GM19328 (cell line): Measurements from ENCODE around the gene LHX2.

Source experiments
- ATAC-seq: cut with Tn5 transposase; IDR thresholded peaks from one replicate; pipeline ENCODE4 v1.9.1; 2021; ENCODE audit warnings: mild to moderate bottlenecking, moderate library complexity; ENCODE audit not compliant: unreplicated experiment

Gene LHX2

GRCh38 chr9:123998970-123999621 is 12.5 kb upstream of the LHX2 start:
- ATAC-seq: no peak

GRCh38 chr9:123999661-124000060 is 11.9 kb upstream of the LHX2 start:
- no peak for ATAC-seq

GRCh38 chr9:124000161-124000783 is 11.3 kb upstream of the LHX2 start:
- no peak for ATAC-seq

GRCh38 chr9:124000784-124001457 is 10.6 kb upstream of the LHX2 start:
- no peak for ATAC-seq

GRCh38 chr9:124001458-124001799 is 10.1 kb upstream of the LHX2 start:
- no peak for ATAC-seq

- ATAC-seq: no peak
These were observed 9.6 kb upstream of the LHX2 start for GRCh38 chr9:124001866-124002525.

GRCh38 chr9:124003636-124004349 is 7.8 kb upstream of the LHX2 start:
- ATAC-seq: no peak

GRCh38 chr9:124004593-124004992 is 7.0 kb upstream of the LHX2 start:
- no peak for ATAC-seq

GRCh38 chr9:124005029-124005771 is 6.4 kb upstream of the LHX2 start:
- ATAC-seq: no peak

GRCh38 chr9:124006448-124007361 is 4.9 kb upstream of the LHX2 start:
- ATAC-seq: no peak

- no peak for ATAC-seq
These were observed 3.8 kb upstream of the LHX2 start for GRCh38 chr9:124007565-124008302.

- ATAC-seq: no peak
These were observed 3.3 kb upstream of the LHX2 start for GRCh38 chr9:124008303-124008693.

GRCh38 chr9:124008694-124009530 is 2.7 kb upstream of the LHX2 start:
- ATAC-seq: no peak

GRCh38 chr9:124009531-124010217 is 1.9 kb upstream of the LHX2 start:
- ATAC-seq: no peak

GRCh38 chr9:124010303-124010664 is 1.3 kb upstream of the LHX2 start:
- ATAC-seq: no peak

- ATAC-seq: no peak
These were observed 775 bp upstream of the LHX2 start for GRCh38 chr9:124010665-124011321.
